ENCODE measurements around the gene MRPS12.

MRPS12 gene

GRCh38 chr19:38975214-38975860 lies 44.6 kb downstream of the MRPS12 start, which contains the start of gene FBXO17:
Gene FBXO17 (minus strand): TSS chr19:38975742. CDS start chr19:38950319, 25,423 bp downstream.
- DNase-seq (ENCODE audit: low spot score) = no peak

GRCh38 chr19:38975861-38976271 lies 45.1 kb downstream of the MRPS12 start:
- DNase-seq (ENCODE audit: low spot score) = no peak

- DNase-seq (ENCODE audit: low spot score) = no peak
Measured at GRCh38 chr19:38977445-38978325, 46.9 kb downstream of the MRPS12 start.

- DNase-seq (ENCODE audit: low spot score) = no peak
Measured at GRCh38 chr19:38978326-38978689, 47.6 kb downstream of the MRPS12 start.

GRCh38 chr19:38979812-38980211 lies 49.1 kb downstream of the MRPS12 start:
- no peak for DNase-seq (ENCODE audit: low spot score)

- no peak for DNase-seq (ENCODE audit: low spot score)
Measured at GRCh38 chr19:38980583-38981374, 50.0 kb downstream of the MRPS12 start.
